ES-I3 (cell line): ENCODE data around the gene EHF.

Experiments used
- H3K36me3 ChIP-seq: 2 replicates; pipeline ENCODE4 v1.6.1; 2013; ENCODE audit warnings: mild to moderate bottlenecking, low read length, control low read depth, moderate library complexity; ENCODE audit not compliant: insufficient read depth
- H3K4me1 ChIP-seq: 2 replicates; pipeline ENCODE4 v1.6.1; 2013; ENCODE audit warnings: mild to moderate bottlenecking, control low read depth, low read length; ENCODE audit not compliant: insufficient read depth
- H3K9ac ChIP-seq: 2 replicates; pipeline ENCODE4 v1.6.1; 2013; ENCODE audit warnings: low read depth, mild to moderate bottlenecking, low read length, moderate library complexity
- H3K9me3 ChIP-seq: 2 replicates; pipeline ENCODE4 v1.6.1; 2013; ENCODE audit warnings: mild to moderate bottlenecking, low read length, moderate library complexity; ENCODE audit not compliant: control insufficient read depth, insufficient read depth

The EHF gene

DNA sequence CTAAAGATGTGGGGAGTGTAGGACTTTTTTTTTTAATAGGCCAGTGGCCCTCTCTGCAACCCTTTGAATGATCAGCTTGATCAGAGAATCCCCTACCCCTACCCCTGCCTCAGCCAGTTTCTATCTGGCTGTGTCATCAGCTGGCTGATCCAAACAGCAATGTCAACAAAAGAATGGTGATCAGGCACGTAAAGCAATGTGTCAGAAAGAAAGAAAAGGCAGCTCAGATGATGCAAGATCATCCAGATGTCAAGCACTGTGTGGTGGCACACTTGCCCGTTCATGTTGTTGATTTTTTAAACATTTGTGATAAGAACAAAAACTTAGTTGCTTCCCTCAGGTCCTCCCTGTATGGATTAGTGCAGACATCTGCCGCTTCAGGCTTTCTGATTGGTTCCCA, 26.3 kb upstream of the EHF start:
- no peaks in the 10 kb centered on the region for H3K36me3 ChIP-seq
- peaks cover 3% of the 10 kb centered on the region; the same call in 1 of the 2 replicates for H3K9me3 ChIP-seq
- no peaks in the 10 kb centered on the region for H3K4me1 ChIP-seq
- no peak overlapping the region for H3K9ac ChIP-seq

DNA sequence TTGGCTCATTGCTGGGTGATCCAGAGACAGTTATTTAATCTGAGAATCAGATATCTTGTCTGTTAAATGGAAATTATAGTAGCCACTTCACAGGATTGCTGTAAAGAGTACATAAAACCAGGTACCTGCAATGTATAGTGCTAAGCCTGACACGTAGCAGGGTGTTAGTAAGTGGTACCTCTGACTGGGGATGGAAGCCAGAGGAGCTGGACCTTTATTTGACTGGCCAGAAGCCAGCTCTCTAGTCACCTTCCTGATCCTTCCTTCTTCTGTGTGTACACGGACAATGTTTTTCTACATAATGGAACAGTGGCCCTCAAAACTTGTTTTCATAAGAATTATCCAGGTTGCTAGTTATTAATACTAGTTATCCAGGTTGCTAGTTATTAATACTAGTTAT, 25.5 kb upstream of the EHF start:
- Histone ChIP-seq H3K9ac (no peak overlapping the region), H3K9me3 (peaks cover 3% of the 10 kb centered on the region; the same call in 1 of the 2 replicates), H3K4me1 (no peaks in the 10 kb centered on the region), H3K36me3 (no peaks in the 10 kb centered on the region)

DNA sequence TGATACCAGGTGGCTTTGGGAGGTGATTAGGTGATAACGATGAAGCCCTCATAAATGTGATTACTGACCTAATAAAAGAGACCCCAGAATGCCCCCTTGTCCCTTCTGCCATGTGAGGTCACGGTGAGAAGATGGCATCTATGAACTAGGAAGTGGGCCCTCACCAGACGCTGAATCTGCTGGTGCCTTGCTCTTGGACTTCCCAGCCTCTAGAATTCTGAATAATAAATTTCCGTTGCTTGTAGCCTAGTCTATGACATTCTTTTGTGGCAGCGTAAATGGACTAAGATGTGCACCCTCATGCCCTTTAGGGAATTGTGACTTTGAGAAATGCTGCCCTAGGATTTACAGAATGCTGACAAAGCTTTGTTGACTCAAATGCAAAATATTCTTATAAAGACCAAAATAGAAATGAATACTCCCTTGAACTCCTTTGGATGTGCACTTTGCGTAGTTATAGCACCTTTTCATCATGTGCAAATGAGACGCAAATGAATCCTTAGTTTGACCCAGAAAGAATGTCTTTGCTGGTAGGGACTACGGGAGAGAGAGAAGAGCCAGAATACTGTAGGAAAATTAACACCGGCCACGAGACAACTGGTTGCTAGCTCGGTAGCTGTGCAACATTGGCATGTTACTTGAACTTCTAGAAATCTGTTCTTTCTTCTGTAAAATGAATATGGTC, 24.8 kb upstream of the EHF start:
- Histone ChIP-seq H3K36me3 (no peaks in the 10 kb centered on the region), H3K4me1 (no peaks in the 10 kb centered on the region; the same call in 1 of the 2 replicates), H3K9ac (no peak overlapping the region), H3K9me3 (peaks cover 3% of the 10 kb centered on the region; the same call in 1 of the 2 replicates)

DNA sequence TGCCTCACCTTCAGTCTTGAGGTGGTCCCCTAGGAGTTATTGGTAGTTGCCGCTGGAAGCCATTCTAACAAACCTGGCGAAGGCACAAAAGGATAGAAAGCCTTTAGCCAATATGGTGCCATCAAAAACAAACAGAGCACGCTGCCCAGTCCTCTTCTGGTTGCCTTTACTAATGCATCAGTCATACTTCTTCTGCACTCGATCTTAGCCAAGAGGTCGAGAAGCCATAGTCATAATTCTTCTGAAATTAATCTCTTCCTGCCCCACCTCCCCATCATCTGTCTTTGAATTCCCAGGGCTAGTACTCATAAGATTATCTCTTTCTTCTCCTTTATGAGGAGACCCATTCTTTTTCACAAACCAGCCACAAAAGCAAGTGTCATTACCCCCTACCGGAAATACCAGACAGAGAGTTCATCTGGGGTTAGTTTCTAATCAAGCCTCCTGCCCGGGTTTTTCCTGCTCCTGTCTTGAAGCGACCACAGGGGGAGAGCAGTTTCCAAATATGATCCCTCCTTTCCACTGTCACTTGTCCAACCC, 21.4 kb upstream of the EHF start:
- Histone ChIP-seq H3K4me1 (no peaks in the 10 kb centered on the region; the same call in 1 of the 2 replicates), H3K36me3 (no peaks in the 10 kb centered on the region), H3K9me3 (peaks cover 3% of the 10 kb centered on the region; the same call in 1 of the 2 replicates), H3K9ac (no peak overlapping the region)

DNA sequence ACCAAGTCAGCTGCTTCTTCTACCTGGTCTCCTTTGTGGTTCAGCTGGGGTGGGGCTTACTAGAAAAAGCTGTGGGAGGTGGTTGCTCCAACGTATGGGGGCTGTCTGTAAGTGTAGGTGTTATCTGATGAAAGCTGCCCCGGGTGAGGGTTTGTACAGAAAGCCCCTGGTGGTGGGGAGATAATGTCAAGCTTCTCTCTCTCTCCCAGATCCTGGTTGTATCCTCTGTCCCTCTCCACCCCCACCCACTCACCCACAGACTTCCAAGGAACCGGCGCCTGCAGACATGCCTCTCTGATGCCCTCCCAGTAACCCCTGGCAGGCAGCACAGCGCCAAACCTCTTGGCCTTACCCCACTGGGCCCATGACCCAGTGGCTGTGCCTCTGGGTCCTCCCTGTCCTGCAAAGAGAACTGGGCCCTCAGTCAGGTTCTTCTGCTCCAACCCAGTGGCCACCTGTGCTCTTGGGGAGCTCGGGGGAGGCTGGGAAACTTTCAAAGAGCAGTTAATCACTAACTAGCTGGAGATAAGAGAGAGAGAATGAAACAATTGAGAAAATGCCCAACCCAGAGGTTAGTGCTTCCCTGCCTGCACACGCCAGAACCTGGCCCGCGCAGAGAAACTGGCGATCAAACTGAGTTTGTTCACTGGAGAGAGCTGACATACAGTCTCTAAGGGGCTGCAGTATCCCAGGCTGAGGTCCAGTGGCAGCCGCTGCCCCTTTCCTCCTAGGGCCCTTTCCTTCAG, 20.4 kb upstream of the EHF start:
- Histone ChIP-seq H3K9me3 (peaks cover under 1% of the 10 kb centered on the region; the same call in 1 of the 2 replicates), H3K9ac (no peak overlapping the region), H3K4me1 (no peaks in the 10 kb centered on the region; the same call in 1 of the 2 replicates), H3K36me3 (no peaks in the 10 kb centered on the region)

DNA sequence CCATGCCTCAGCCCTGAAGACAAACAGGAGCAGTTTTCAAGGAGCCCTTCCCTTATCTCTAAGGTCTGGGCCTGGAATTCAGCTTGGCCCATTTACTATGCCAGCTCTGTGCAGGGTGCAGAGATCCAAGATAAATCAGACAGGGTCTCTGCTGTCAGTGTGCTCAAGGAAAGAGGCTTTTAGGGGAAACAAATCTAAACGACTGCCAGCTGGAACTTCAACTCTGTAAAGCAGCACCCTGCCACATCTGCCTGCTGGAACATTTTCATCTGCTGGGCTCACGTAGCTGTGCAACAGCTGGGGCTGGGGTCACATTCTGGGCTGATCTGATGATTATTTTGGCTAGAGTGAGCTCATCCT, 19.8 kb upstream of the EHF start:
- no peaks in the 10 kb centered on the region for H3K9me3 ChIP-seq
- H3K4me1 ChIP-seq, result peaks cover under 1% of the 10 kb centered on the region; the same call in 1 of the 2 replicates
- no peaks in the 10 kb centered on the region for H3K36me3 ChIP-seq
- H3K9ac ChIP-seq, result no peak overlapping the region

DNA sequence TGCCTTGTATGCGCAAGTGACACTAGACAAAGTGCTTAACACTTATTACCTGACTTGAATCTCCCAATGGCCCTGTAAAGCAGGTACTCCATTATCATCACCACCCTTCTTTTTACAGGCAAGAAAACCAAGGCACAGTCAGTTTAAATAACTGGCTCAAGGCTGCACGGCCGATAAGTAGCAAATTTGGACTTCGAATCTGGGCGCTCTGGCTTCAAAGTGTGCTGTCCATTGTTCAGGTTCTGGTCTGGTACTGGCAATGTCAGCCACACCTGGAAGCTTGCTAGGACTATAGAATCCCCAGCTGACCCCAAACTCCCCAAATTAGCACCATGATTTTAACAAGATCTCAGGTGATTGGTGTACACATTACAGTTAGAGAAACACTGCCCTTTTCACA, 19.3 kb upstream of the EHF start:
- H3K9me3 ChIP-seq, result no peaks in the 10 kb centered on the region
- H3K36me3 ChIP-seq, result no peaks in the 10 kb centered on the region
- H3K4me1 ChIP-seq, result peaks cover 4% of the 10 kb centered on the region; the same call in 1 of the 2 replicates
- no peak overlapping the region for H3K9ac ChIP-seq

DNA sequence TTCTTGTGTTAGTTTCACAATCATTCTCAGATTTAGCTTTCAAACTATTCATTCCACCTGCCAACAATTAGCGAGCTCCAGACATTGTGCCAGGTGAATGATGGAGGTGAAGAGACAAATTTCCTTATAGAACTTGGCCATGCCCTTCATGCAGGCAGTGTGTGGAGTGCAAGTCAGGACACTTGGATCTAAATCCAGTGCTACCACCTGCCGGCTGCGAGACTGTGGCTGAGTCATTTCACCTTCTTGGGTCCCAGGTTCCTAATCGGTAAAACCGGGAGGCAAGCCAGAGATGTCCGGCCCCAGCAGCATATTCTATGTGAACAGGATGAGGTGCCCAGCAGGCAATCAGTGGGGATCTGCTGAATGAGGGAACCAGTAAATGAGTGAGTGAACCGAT, 18.6 kb upstream of the EHF start:
- Histone ChIP-seq H3K9me3 (no peaks in the 10 kb centered on the region), H3K4me1 (peaks cover 4% of the 10 kb centered on the region; the same call in 1 of the 2 replicates), H3K36me3 (no peaks in the 10 kb centered on the region), H3K9ac (no peak overlapping the region)

DNA sequence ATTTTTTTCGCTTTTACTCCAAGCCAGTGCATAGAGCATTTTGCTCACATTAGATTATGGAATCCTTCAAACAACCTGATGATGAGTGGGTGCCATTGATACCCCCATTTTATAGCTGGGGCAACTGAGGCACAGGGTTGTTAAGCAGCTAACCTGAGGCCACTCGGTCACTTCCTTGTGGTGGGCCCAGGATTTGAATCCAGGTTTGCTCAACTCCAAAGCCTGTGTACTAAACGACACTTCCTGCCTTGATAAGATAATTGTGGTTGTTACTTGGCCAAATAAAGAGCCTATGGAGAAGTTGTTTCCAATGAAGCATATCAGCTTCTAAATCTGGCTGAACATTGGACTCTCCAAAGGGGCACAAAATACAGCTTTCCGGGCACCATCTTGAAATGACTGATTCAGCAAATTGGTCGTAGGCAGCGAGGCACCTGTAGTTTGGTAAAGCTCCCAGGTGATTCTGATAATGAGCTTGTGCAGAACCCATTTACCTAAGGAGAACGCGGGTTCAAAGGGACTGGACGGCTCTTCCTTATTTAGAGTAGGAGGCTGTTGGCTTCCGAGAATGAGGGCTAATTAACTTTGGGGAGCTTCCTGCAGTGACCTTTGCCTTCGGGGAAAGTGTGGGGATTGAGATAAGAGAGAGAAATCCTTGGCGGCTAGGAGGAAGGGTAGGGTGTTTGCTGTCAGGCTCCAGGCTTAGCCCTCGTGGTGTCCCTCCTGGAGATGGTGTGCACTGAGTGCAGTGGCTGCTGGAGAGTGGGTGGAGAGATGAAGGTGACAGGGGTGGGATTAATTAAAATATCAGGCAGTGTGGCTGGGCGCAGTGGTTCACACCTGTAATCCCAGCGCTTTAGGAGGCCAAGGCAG, 17.5 kb upstream of the EHF start:
- Histone ChIP-seq H3K4me1 (peaks cover 4% of the 10 kb centered on the region; the same call in 1 of the 2 replicates), H3K9ac (no peak overlapping the region), H3K9me3 (no peaks in the 10 kb centered on the region), H3K36me3 (no peaks in the 10 kb centered on the region)

DNA sequence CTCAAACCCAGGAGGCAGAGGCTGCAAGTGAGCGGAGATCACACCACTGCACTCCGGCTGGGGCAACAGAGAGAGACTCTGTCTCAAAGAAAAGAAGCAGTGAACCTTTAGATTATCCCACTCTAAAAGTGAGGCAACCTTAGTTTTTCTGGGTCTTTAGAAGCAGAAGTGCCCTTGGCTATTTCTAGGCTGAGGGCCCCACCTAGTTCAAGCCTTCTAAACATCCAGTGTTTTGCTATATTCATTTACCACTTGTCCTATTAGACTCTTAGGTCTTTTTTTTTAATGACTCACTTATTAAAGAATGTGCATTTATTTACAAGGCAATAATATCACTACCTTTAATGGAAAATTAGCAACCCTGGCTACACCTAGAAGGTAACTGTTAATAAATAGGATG, 16.7 kb upstream of the EHF start:
- no peaks in the 10 kb centered on the region for H3K36me3 ChIP-seq
- peaks cover 4% of the 10 kb centered on the region; the same call in 1 of the 2 replicates for H3K4me1 ChIP-seq
- H3K9ac ChIP-seq, result no peak overlapping the region
- H3K9me3 ChIP-seq, result no peaks in the 10 kb centered on the region

DNA sequence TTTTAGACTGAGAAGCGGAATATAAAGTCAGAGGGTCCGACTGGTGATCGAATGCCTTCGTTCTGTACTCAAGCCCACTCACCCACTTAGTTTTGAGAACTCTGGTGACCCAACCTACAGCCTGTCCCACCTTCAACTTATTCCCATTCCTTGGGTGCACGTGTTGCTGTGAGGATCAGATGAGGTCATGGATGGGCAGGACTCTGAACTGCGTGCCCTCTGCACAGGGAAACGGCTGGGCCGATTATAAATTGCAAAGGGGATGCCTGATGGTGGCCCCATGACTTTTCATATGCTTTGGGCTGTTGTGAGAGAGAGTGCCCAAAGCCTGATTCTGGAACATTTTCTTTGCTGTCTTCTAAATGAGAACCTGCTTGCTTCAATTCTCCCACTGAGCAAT, 16.0 kb upstream of the EHF start:
- no peaks in the 10 kb centered on the region for H3K36me3 ChIP-seq
- H3K9me3 ChIP-seq, result no peaks in the 10 kb centered on the region
- H3K9ac ChIP-seq, result no peak overlapping the region
- peaks cover 4% of the 10 kb centered on the region; the same call in 1 of the 2 replicates for H3K4me1 ChIP-seq

DNA sequence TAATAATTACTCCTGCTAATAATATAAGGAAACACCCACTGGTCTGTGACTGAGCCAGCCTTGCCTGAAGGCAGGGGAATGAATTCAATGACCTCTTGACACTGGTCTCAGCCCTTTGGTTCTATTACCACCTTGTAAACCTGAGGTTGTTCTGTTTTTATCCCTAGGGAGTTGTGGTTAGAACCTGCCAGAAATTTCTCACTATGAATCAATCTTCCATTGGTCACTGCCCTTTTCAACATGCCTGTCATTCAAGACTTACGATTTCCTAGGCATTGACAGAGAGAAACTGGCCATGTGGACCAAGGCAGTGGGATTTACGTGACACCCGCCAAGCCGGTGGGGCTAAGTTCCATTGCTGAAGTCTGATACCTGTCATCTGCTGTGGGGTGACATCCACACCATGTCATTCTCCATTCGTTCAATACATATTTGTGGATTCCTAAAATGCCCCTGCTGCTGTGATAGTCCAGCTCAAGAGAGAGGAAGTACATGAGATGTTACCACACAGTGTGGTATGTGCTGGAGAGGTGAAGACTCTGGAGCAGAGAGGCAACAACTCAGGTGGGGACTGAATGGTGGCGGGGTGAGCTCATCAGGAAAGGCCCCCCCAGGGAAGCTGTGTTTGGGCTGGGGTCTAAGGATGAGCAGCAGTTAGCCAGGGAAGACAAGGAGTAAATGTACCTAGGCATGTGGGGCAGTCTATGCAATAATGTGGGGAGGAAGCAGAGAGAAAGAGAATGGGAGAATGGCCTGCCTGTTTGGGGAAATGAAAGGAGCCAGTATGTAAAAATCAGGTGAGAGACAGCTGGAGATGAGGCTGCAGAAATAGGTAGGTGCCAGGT, 15.2 kb upstream of the EHF start:
- H3K4me1 ChIP-seq, result peaks cover 4% of the 10 kb centered on the region; the same call in 1 of the 2 replicates

DNA sequence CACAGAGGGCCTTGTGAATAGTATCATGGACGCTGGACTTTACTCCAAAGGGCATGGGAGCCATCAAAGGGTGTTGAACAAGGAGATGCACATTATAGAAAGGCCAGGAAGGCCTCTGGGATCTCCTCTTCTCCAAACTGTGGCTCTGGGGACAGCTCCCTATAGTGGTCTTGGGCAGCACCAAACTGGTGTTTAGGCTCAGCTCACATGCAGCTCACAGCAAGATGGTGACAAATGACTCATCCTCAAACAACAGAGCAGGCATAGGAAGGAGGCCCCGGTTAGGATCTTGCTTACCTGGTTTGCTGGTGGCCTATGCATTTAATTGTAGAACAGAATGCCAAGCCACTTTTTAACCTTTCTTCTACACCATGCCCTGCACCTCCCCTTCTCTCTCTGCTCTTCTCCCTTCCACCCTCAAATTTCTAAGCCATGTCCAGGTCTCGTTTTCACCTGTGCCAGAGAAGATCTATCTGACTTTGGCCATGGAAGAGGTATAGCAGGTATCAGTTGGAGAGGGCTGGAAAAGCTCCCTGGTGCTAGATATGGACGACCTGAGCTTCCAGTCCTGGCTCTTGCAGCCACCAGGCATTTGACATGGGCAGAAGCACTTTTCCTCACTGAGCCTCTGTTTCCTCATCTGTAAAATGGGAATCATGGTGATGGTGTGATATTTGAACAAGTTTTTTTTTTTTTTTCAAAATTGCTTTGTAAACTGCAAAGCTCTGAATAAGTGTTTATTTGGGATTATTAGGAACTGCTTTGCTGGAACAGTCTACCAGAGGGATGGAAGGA, 14.4 kb upstream of the EHF start:
- Histone ChIP-seq H3K9me3 (no peaks in the 10 kb centered on the region), H3K36me3 (no peaks in the 10 kb centered on the region), H3K9ac (no peak overlapping the region), H3K4me1 (peaks cover 4% of the 10 kb centered on the region; the same call in 1 of the 2 replicates)

More for the DNA sequence above, 15.2 kb upstream of the EHF start:
- Histone ChIP-seq H3K9me3 (no peaks in the 10 kb centered on the region), H3K9ac (no peak overlapping the region), H3K36me3 (no peaks in the 10 kb centered on the region)
